Measurements from ENCODE around the gene APLP1.
"Not testable (repeated sequence)": the region's sequence is repeated elsewhere in the genome, so short reads cannot be mapped to it uniquely, and the experiment has no call there.

Gene APLP1

DNA sequence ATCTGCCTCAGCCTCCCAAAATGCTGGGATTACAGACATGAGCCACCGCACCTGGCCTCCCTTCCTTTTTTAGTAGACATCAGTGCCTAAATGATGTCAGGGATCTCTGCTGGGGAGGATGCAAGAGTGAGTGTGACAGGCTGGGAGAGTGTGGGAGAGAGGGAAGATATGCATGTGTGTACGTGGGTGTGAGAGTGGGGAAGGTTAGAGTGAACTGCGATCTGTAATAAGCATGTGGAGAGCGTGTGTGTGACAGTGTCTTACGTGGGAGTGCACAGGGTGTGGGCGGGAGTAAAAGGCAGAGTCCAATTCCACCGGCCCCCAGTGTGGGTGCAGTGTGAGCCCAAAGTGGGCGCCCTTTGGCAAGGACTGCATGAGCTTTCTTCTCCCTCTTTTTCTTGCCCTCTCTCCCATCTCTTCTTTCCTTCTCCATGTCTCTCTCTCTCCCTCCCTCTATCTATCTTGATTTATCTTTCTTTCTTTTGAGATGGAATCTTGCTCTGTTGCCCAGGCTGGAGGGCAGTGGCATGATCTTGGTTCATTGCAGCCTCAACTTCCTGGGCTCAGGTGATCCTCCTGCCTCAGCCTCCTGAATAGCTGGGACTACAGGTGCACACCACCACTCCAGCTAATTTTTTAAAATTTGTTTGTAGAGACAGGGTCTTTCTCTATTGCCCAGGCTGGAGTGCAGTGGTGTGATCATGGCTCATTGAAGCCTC is 15.2 kb upstream of the APLP1 start:
- DNase-seq = no peak

- peak; percentile 46 for DNase-seq
Measured at GRCh38 chr19:35856546-35857149, 11.7 kb upstream of the APLP1 start, which contains the start of gene KIRREL2. Gene KIRREL2 (plus strand): TSS chr19:35856911. CDS start chr19:35857120, 209 bp downstream.

- no peak for DNase-seq
Measured at GRCh38 chr19:35858311-35858710, 10.1 kb upstream of the APLP1 start.

DNA sequence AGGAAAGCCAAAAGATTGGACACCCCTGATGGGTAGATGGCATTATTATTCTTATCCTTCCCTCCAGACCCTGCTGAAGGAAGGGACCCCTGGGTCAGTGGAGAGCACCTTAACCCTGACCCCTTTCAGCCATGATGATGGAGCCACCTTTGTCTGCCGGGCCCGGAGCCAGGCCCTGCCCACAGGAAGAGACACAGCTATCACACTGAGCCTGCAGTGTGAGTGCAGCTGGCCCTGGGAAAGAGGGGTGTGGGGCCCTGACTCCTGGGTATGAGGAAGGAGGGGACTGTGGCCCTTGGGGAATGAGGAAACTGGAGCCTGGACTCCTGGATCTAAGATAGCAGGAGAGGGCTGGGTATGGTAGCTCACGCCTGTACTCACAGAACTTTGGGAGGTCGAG is 9.0 kb upstream of the APLP1 start:
- DNase-seq = no peak

GRCh38 chr19:35860436-35860817 is 7.9 kb upstream of the APLP1 start:
- DNase-seq = no peak

DNA sequence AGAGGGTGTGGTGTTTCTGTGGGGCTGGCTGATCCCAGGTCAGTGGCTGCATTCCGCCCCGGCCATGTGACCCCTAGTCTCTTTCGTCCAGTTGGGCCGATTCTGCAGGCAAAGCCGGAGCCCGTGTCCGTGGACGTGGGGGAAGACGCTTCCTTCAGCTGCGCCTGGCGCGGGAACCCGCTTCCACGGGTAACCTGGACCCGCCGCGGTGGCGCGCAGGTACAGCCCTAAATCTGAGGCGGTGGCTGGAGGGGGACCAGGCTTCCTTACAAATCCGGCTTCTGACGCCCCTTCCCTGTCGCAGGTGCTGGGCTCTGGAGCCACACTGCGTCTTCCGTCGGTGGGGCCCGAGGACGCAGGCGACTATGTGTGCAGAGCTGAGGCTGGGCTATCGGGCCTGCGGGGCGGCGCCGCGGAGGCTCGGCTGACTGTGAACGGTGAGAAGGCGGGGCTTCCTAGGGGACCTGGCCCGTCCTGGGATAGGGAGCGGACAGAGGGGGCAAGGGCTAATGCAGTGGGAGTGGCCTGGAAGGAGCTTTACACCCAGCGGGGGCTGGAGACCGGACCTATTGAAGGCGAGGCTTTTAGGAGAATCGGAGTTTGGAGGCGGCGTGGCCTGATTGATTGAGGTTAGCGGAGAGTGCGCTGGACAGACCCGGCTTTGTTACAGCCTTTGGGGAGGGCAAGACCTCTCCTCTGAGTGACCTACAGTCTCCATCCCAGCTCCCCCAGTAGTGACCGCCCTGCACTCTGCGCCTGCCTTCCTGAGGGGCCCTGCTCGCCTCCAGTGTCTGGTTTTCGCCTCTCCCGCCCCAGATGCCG is 7.3 kb upstream of the APLP1 start:
- no peak for DNase-seq

- no peak for DNase-seq
Measured at GRCh38 chr19:35861640-35862160, 6.7 kb upstream of the APLP1 start.

GRCh38 chr19:35862528-35862927 is 5.8 kb upstream of the APLP1 start:
- DNase-seq = no peak

DNA sequence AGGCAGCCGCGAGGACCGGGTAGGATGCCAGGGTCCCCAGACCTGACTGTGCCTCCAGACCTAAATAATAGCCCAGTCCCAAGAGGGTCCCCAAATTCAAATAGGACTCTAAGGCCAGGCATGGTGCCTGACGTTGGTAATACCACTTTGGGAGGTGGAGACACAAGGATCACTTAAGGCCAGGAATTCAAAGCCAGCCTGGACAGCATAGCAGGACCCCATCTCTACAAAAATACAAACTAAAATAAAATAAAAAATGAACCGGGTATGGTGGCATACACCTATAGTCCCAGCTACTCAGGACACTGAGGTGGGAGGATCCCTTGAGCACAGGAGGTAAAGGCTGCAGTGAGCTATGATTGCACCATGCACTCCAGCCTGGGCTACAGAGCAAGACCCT is 5.4 kb upstream of the APLP1 start:
- DNase-seq = no peak

DNA sequence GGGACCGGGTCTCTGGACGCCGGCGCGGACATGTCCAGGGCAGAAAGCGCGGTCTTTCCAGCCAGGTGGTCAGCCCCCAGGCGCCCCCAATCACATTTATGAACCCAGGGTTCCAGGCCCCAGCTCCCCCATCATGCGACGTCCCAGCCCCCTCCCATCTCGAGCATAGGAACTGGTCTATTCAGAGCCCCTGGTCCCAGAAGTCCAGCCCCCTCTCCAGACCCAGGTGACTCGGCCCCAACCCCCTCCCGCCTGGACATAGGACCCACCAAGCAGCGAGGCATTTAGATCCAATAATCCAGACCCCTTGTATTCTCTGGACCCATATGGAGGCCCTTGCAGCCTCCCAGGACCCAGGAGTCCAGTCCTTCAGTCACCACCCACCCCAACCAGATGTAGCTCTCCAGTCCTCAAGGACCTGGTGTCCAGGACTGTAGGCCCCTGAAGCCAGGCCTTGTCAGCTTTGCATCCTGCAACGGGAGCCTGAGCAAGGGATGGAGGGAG is 501 bp downstream of the APLP1 start:
- DNase-seq = no peak

DNA sequence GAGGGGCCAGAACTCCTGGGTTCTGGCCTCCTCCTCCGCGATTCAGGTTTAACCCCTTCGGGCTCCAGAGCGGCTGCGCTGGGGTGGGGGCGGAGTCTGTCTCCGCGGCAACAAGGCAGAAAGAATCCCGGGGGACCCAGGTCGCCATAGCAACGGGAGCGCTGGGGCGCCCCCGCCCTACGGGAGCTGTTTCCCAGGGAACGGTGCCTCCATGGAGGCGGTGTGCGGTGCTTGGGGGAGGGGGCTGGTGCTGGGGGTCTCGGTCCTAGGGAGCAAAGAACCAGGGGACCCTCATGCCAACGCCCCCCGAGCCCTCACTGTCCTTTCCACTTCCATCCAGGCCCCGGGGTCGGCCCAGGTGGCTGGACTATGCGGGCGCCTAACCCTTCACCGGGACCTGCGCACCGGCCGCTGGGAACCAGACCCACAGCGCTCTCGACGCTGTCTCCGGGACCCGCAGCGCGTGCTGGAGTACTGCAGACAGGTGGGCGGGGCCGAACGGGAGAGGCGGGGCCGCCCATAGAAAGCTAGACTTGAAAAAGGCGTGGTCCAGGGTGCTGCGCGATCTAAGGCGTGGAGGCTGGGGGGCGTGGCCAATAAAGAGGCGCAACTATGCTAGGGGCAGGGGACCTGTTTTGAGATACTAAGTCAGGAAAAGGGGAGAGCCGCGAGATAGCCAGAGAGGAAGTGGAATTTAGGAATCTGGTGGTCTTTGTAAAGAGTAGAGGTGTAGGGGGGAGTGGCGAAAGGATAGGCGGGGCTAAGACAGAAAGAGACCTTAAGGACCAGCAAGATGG is 1.2 kb downstream of the APLP1 start:
- peak; percentile 86 for DNase-seq

DNA sequence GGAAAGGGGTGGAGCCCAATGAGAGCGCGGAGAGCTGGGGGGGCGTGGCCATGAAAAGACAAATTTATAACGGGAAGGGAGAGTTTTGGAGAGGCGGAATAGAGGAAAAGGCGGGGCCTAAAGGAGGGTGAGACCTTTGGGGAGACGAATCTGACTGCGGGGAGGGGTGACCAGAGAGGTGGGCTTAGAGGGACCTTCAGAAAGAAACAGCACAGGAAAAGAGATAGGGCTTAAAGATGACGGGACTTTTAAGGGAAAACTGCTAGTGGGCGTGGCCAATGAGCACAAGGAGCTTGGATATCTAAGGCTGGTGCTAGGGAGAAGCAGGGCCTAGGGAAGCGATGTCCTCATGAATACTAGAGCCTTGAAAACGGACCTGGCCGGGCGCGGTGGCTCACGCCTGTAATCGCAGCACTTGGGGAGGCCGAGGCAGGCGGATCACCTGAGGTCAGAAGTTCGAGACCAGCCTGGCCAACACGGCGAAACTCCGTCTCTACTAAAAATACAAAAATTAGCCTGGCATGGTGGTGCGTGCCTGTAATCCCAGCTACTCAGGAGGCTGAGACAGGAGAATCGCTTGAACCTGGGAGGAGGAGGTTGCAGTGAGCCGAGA is 1.9 kb downstream of the APLP1 start:
- DNase-seq = not testable (repeated sequence)

- DNase-seq = no peak
Measured at GRCh38 chr19:35870798-35871197, 2.4 kb downstream of the APLP1 start.

- DNase-seq = no peak
Measured at GRCh38 chr19:35871611-35872010, 3.2 kb downstream of the APLP1 start.

DNA sequence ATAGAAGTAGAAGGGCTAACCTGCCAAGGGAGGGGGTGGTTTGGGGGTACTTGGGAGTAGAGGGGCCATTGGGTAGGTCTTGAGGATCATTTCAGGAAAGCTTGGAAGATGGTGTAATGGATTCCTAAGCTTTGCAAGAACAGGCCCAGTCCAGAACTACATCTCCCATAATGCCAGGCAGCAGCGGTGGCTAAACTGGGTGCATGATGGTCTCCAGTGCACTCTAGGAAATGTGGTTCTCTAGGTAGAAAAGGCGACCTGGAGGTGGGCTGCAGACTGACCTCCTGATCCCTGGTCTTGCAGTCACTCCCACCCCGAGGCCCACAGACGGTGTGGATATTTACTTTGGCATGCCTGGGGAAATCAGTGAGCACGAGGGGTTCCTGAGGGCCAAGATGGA is 3.8 kb downstream of the APLP1 start:
- DNase-seq = no peak

GRCh38 chr19:35874392-35874930 is 6.1 kb downstream of the APLP1 start:
- no peak for DNase-seq

DNA sequence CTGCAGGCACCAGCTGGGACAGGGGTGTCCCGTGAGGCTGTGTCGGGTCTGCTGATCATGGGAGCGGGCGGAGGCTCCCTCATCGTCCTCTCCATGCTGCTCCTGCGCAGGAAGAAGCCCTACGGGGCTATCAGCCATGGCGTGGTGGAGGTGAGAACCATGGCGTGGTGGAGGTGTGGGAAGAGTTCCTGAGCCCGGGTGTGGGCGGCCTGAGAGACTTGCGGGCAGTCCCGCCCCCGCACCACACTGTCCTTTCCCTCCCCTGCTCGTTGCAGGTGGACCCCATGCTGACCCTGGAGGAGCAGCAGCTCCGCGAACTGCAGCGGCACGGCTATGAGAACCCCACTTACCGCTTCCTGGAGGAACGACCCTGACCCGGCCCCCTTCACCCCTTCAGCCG is 10.7 kb downstream of the APLP1 start:
- DNase-seq = no peak

DNA sequence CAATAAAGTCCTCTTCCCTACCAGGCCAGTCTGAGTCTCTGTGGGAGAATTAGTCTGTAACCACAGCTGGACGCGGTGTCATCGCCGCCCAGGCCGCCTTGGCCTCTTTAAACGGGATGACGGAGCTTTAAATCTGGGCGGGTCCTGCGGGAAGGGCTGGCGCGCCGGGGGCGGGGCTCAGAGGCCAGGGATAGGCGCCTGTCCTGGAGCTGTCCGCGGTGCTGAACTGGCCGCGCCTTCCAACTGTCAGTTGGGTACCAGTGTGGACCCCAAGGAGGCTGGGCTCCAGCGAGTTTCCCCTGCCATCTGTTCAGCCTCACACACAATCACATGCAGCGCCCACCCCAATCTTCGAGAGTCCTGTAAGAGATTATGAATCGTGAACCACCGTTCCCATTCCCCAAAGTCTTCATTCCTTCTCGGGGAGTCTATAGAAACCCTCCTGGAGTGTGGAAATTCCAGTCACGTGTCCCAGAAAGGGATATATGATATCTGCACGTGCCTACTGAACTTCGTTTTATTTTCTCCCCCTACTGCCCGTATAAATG is 11.5 kb downstream of the APLP1 start:
- peak; percentile 73 for DNase-seq

GRCh38 chr19:35882114-35882832 is 13.9 kb downstream of the APLP1 start:
- DNase-seq = no peak

DNA sequence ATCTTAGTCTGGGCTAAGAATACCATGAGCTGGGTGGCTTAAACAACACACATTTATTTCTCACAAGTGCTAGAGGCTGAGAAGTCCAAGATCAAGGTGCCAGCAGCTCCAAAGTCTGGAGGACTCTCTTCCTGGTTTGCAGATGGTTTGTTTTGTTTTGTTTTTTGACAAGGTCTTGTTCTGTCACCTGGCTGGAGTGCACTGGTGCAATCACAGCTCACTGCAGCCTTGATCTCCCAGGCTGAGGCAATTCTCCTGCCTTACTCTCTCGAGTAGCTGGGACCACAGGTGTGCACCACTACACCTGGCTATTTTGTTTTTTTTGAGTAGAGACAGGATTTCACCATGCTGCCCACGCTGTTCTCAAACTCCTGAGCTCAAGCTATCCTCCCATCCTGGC is 15.5 kb downstream of the APLP1 start:
- DNase-seq = no peak

DNA sequence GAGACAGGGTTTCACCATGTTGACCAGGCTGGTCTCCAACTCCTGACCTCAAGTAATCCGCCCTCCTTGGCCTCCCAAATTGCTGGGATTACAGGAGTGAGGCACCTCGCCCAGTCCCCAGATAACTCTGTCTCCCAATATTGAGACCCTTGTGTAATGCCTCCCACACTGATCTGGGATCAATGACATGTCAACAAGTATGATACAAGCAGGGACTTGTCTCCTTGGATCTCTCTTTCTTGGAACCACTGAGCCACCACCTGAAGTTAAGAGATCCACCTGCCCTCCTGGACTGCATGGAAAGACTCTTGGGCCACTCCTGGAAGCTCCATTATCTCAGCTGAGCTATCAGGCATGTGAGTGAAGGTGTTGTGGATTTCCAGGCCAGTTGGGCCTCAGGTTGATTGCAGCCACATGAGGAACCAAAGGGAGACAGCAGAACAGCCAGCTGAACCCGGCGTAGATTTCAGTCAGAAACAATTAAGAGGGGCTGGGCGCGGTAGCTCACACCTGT is 16.9 kb downstream of the APLP1 start:
- DNase-seq = no peak

Measured in activated naive CD4-positive, alpha-beta T cell treated with anti-CD3 and anti-CD28 coated beads, Interleukin-2, amount 50 U/mL, for 16 hours (primary cell).